HFFc6 (cell line): ENCODE data around the gene NLGN2. TPM values are rescaled to one million over a fixed set of nuclear protein-coding genes. Genes with fewer than 3 reads are reported as not detected.

ENCODE experiments used
- DNase-seq: peaks from one replicate; pipeline ENCODE4 v3.0.0-alpha.2; 2018
- H3K27ac Mint-ChIP-seq: 2 replicates; pipeline ENCODE4 v1.8.0; 2020; ENCODE audit warnings: mild to moderate bottlenecking, mixed read lengths
- H3K27me3 Mint-ChIP-seq: 2 replicates; pipeline ENCODE4 v1.8.0; 2021; ENCODE audit warnings: mild to moderate bottlenecking, moderate library complexity, mixed read lengths; ENCODE audit not compliant: insufficient read depth
- H3K36me3 Mint-ChIP-seq: 2 replicates; pipeline ENCODE4 v1.8.0; 2021; ENCODE audit warnings: low read depth, mixed read lengths
- H3K4me1 Mint-ChIP-seq: 2 replicates; pipeline ENCODE4 v1.8.0; 2020; ENCODE audit warnings: low read depth, mixed read lengths
- H3K4me3 Mint-ChIP-seq: 2 replicates; pipeline ENCODE4 v1.8.0; 2020; ENCODE audit warnings: mild to moderate bottlenecking, moderate library complexity, mixed read lengths
- H3K9me3 Mint-ChIP-seq: 2 replicates; pipeline ENCODE4 v1.8.0; 2020; ENCODE audit warnings: mild to moderate bottlenecking, mixed read lengths
- CTCF ChIP-seq: fragments of 200-600 bp; sonication (generic); IDR thresholded peaks from 2 replicates; pipeline ENCODE4 v1.5.0; 2021; ENCODE audit warnings: antibody characterized with exemption, mild to moderate bottlenecking
- total RNA-seq, 6 experiments: library from RNA; stranded (reverse); fragmentation: NEBNext Ultra II Directional; extraction: Animal tissue kit (Norgen Biotek cat#: 25700); gene quantifications; 2 replicates in 1 of 6; 3 replicates in 5 of 6; pipeline ENCODE4 v1.2.3, GENCODE V29; 2021

The NLGN2 gene
- total RNA-seq, 6 experiments from 2014 or later, result 41.3 to 57.3 (median 46.2) TPM

GRCh38 chr17:7407082-7407481 is 563 bp upstream of the NLGN2 start:
- Mint-ChIP-seq H3K27me3 (peaks cover under 1% of the 10 kb centered on the region), H3K9me3 (no peaks in the 10 kb centered on the region), H3K4me3 (no peak overlapping the region), H3K27ac (no peak overlapping the region), H3K4me1 (peaks cover 18% of the 10 kb centered on the region), H3K36me3 (peaks cover 17% of the 10 kb centered on the region)
- DNase-seq, result no peak
- TF ChIP-seq CTCF, result no peak

- no peak for DNase-seq
- Mint-ChIP-seq H3K9me3 (no peaks in the 10 kb centered on the region), H3K27me3 (peaks cover 2% of the 10 kb centered on the region), H3K36me3 (peaks cover 17% of the 10 kb centered on the region), H3K27ac (no peak overlapping the region), H3K4me1 (peaks cover 23% of the 10 kb centered on the region), H3K4me3 (no peak overlapping the region)
- no peak for TF ChIP-seq CTCF
Measured at GRCh38 chr17:7408252-7408727, 645 bp downstream of the NLGN2 start.

GRCh38 chr17:7408863-7409262 is 1.2 kb downstream of the NLGN2 start:
- Mint-ChIP-seq H3K27me3 (peaks cover 2% of the 10 kb centered on the region), H3K36me3 (peaks cover 17% of the 10 kb centered on the region), H3K4me3 (no peak overlapping the region), H3K4me1 (peaks cover 25% of the 10 kb centered on the region), H3K27ac (no peak overlapping the region), H3K9me3 (no peaks in the 10 kb centered on the region)
- DNase-seq, result no peak
- no peak for TF ChIP-seq CTCF

GRCh38 chr17:7409716-7410115 is 2.1 kb downstream of the NLGN2 start:
- Mint-ChIP-seq H3K27me3 (peaks cover 2% of the 10 kb centered on the region), H3K4me3 (no peak overlapping the region), H3K4me1 (peaks cover 25% of the 10 kb centered on the region), H3K36me3 (peaks cover 17% of the 10 kb centered on the region), H3K27ac (no peak overlapping the region), H3K9me3 (no peaks in the 10 kb centered on the region)
- no peak for DNase-seq
- TF ChIP-seq CTCF, result no peak

- Mint-ChIP-seq H3K27ac (no peak overlapping the region), H3K36me3 (peaks cover 23% of the 10 kb centered on the region), H3K4me3 (no peak overlapping the region), H3K27me3 (peaks cover 2% of the 10 kb centered on the region), H3K4me1 (peaks cover 21% of the 10 kb centered on the region), H3K9me3 (no peaks in the 10 kb centered on the region)
- TF ChIP-seq CTCF, result no peak
- no peak for DNase-seq
Measured at GRCh38 chr17:7410634-7411426, 3.2 kb downstream of the NLGN2 start.
